Fibroblast of lung (primary cell): ENCODE results near the gene TJP3. TPM values are rescaled to one million over a fixed set of nuclear protein-coding genes. Genes with fewer than 3 reads are reported as not detected.

Experiments
- DNase-seq, 2 donors: peaks; one replicate each; pipeline versions ENCODE4 v3.0.0 to v3.0.0-alpha.2; 2010; ENCODE audit warnings: low read depth in 2 of 2
- H2AFZ ChIP-seq: 2 replicates; pipeline ENCODE4 v1.5.1; 2012; ENCODE audit warnings: low read length, control low read depth, inconsistent platforms
- H3K27ac ChIP-seq: 2 replicates; pipeline ENCODE4 v1.5.1; 2011; ENCODE audit warnings: low read length, control low read depth; ENCODE audit not compliant: insufficient read depth
- H3K27me3 ChIP-seq: 2 replicates; pipeline ENCODE4 v1.5.1; 2011; ENCODE audit warnings: mild to moderate bottlenecking, low read length; ENCODE audit not compliant: control insufficient read depth, insufficient read depth
- H3K36me3 ChIP-seq: 2 replicates; pipeline ENCODE4 v1.5.1; 2011; ENCODE audit warnings: low read length; ENCODE audit not compliant: control insufficient read depth, insufficient read depth
- H3K4me1 ChIP-seq: 2 replicates; pipeline ENCODE4 v1.5.1; 2011; ENCODE audit warnings: low read length; ENCODE audit not compliant: control insufficient read depth, insufficient read depth; ENCODE audit errors: extremely low read depth
- H3K4me2 ChIP-seq: 2 replicates; pipeline ENCODE4 v1.5.1; 2011; ENCODE audit warnings: low read length, control low read depth; ENCODE audit not compliant: insufficient read depth; ENCODE audit errors: extremely low read depth
- H3K4me3 ChIP-seq, 4 experiments: fragments of 200-600 bp in 1 of 4; sonication (generic) in 1 of 4; replicated peaks in 1 of 4; 2 replicates each; pipeline ENCODE4 v1.5.1; 2011 to 2016; ENCODE audit warnings: low read length in 4 of 4, low read depth in 3 of 4, mild to moderate bottlenecking in 3 of 4, control low read depth in 2 of 4, inconsistent platforms in 1 of 4, mixed read lengths in 1 of 4; ENCODE audit not compliant: insufficient read depth in 1 of 4; ENCODE audit errors: control extremely low read depth in 1 of 4
- H3K79me2 ChIP-seq: 2 replicates; pipeline ENCODE4 v1.5.1; 2012; ENCODE audit warnings: mild to moderate bottlenecking, low read length, inconsistent platforms; ENCODE audit not compliant: control insufficient read depth, insufficient read depth
- H3K9ac ChIP-seq: 2 replicates; pipeline ENCODE4 v1.5.1; 2011; ENCODE audit warnings: mild to moderate bottlenecking, low read length, control low read depth; ENCODE audit not compliant: insufficient read depth
- H3K9me3 ChIP-seq: 2 replicates; pipeline ENCODE4 v1.5.1; 2012; ENCODE audit warnings: low read depth, low read length; ENCODE audit not compliant: control insufficient read depth, insufficient read depth
- H4K20me1 ChIP-seq: 2 replicates; pipeline ENCODE4 v1.5.1; 2011; ENCODE audit warnings: low read length; ENCODE audit not compliant: control insufficient read depth, insufficient read depth; ENCODE audit errors: extremely low read depth
- EZH2 ChIP-seq: IDR thresholded peaks from 2 replicates; pipeline ENCODE4 v1.5.1; 2012; ENCODE audit warnings: low read length, control low read depth, mild to moderate bottlenecking; ENCODE audit errors: missing control alignments
- polyA plus RNA-seq, 2 donors: library from polyadenylated mRNA; depleted of rRNA in 1 of 2; stranded (reverse) in 1 of 2; unstranded in 1 of 2; fragments of >200 nt; gene quantifications; 2 replicates each; pipeline ENCODE4 v1.2.1, GENCODE V29; 2011 to 2012; ENCODE audit warnings: missing spikeins in 1 of 2
- total RNA-seq: library from RNA; depleted of rRNA; stranded (reverse); fragments of >200 nt; gene quantifications from 2 replicates; pipeline ENCODE4 v1.2.1, GENCODE V29; 2014
- TF ChIP-seq, protein P1 (sequence below), 2 donors: IDR thresholded peaks in 1 of 2; conservative IDR thresholded peaks in 1 of 2; 1 replicate in 1 of 2; 2 replicates in 1 of 2; pipeline ENCODE4 v1.5.1; 2011 to 2012; ENCODE audit warnings: low read length in 2 of 2, control low read depth in 1 of 2, inconsistent platforms in 1 of 2, low read depth in 1 of 2, mild to moderate bottlenecking in 1 of 2

Gene TJP3
- total and polyA plus RNA-seq, 2 donors (not counting 1 experiment from before 2014, with no cell fraction given): not detected

DNA sequence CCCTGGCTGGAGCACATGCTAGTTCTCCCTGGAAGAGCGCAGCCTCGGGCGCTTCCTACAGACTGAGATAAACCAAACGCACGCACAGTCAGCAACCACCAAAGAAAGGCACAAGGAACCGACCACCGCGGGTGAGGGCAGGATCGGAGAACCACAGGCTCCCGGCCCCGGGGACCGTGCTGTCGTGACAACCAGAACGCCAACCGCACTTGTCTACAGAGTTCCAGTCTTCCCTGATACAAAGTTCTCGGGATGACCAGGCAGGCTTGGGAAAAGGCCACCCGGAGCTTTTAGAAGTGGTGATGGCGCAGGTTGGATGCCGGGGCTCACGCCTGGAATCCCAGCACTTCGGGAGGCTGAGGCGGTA lies 48.5 kb upstream of the TJP3 start:
- Histone ChIP-seq H3K27me3 (no peaks in the 10 kb centered on the region), H4K20me1 (no peaks in the 10 kb centered on the region), H3K4me2 (no peak overlapping the region), H3K36me3 (peaks cover 27% of the 10 kb centered on the region), H3K4me1 (no peaks in the 10 kb centered on the region), H2AFZ (no peak overlapping the region), H3K79me2 (no peaks in the 10 kb centered on the region), H3K9me3 (no peaks in the 10 kb centered on the region), H3K9ac (no peak overlapping the region), H3K27ac (no peak overlapping the region), H3K4me3 (no peak overlapping the region)
- no peak for DNase-seq
- TF ChIP-seq EZH2: no peak
- TF ChIP-seq, protein P1, sequence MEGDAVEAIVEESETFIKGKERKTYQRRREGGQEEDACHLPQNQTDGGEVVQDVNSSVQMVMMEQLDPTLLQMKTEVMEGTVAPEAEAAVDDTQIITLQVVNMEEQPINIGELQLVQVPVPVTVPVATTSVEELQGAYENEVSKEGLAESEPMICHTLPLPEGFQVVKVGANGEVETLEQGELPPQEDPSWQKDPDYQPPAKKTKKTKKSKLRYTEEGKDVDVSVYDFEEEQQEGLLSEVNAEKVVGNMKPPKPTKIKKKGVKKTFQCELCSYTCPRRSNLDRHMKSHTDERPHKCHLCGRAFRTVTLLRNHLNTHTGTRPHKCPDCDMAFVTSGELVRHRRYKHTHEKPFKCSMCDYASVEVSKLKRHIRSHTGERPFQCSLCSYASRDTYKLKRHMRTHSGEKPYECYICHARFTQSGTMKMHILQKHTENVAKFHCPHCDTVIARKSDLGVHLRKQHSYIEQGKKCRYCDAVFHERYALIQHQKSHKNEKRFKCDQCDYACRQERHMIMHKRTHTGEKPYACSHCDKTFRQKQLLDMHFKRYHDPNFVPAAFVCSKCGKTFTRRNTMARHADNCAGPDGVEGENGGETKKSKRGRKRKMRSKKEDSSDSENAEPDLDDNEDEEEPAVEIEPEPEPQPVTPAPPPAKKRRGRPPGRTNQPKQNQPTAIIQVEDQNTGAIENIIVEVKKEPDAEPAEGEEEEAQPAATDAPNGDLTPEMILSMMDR (conservative IDR thresholded peaks at IDR 0.05 in 1 of 2, IDR thresholded peaks at IDR 0.05 in 1 of 2; ENCODE audit: low read depth in 1 of 2, low read length in 2 of 2): no peak

DNA sequence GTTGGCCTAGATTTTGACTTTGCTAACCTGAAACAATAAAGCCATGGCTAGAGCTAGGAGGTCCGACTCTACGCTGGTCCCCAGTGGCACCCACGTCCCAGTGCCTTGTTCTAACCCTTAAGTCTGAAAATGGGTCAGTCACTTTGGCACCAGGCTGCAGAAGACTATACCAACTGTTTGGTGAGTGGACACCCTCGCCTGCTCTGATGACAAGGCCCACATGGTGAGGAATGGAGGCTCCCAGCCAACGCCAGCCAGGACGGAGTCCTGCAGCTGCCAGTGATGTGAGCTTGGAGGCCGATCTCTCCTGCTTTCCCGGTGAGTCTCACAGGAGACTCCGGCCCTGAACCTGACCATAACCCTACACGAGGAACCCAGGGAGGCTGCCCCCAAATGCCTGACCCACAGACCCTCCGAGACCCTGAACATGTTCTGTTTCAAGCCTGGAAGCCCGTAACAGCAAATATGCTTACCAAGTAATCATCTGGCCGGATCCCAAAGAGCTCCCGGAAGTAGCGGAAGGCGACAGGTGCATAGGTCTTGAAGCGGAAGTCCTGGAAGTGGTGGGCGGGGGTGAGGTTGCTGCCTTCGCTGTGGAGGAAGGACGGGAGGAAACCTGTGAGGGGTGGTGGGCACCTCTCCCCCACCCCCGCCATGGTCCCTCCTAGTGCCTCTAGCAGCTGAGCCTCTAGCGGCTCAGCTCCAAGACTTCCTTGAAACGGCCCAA lies 47.5 kb upstream of the TJP3 start:
- Histone ChIP-seq H3K4me3 (no peak overlapping the region), H3K27ac (no peak overlapping the region), H3K9ac (no peak overlapping the region), H3K4me2 (no peak overlapping the region), H3K36me3 (peaks cover 29% of the 10 kb centered on the region), H3K27me3 (no peaks in the 10 kb centered on the region), H3K4me1 (no peaks in the 10 kb centered on the region), H3K79me2 (no peaks in the 10 kb centered on the region), H4K20me1 (no peaks in the 10 kb centered on the region), H3K9me3 (no peaks in the 10 kb centered on the region), H2AFZ (no peak overlapping the region)
- DNase-seq: no peak
- TF ChIP-seq, protein P1 (conservative IDR thresholded peaks at IDR 0.05 in 1 of 2, IDR thresholded peaks at IDR 0.05 in 1 of 2; ENCODE audit: low read depth in 1 of 2, low read length in 2 of 2): no peak
- no peak for TF ChIP-seq EZH2

DNA sequence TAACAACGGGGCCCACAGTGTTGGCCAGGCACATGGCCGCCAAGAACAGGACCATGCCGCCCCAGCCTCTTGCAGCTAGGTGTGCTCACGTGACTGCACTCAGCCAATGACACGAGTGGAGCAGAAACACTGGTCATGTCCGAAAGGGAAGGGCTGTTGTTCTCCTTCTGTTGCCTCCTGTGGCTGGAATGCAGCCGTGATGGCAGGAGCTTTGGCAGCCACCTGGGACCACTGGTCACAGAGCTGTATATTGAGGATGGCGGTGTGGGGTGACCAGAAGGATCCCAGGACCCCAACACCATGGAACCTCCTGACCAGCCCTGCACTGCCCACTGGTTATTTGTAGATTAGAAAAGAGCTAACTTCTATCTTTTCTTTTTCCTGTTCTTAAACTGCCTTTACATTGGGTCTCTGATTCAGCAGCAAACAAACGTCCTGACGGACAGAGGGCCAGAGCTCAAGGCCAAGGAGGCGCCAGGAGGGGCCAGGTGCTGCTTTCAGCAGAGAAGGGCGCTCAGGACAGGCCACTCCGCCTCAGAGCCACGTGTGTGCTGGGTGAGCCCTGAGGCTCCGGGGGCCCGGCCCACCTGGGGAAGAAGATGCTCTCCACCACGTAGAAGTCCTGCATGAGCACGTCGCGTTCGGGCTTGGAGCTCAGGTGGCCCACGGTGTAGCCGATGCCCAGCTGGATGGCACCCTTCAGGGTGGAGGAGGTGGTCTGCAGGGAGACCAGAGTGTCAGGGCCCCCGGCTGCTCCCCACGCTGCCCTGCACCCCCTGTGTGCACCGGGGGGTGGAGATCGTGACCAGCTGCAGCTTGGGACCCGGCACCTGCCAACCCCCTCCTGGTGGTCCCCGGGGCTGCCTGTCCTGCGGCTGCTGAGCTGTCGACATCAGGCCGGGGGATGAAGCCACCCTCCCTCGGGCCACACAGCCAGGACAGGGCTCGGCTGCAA lies 46.6 kb upstream of the TJP3 start:
- H2AFZ ChIP-seq: no peak overlapping the region
- H3K4me2 ChIP-seq: no peak overlapping the region
- H3K4me1 ChIP-seq: no peaks in the 10 kb centered on the region
- H3K27me3 ChIP-seq: no peaks in the 10 kb centered on the region
- no peak overlapping the region for H3K27ac ChIP-seq
- no peak for TF ChIP-seq EZH2
- TF ChIP-seq, protein P1 (conservative IDR thresholded peaks at IDR 0.05 in 1 of 2, IDR thresholded peaks at IDR 0.05 in 1 of 2; ENCODE audit: low read depth in 1 of 2, low read length in 2 of 2): no peak
- H3K9me3 ChIP-seq: no peaks in the 10 kb centered on the region
- H4K20me1 ChIP-seq: no peaks in the 10 kb centered on the region
- no peak for DNase-seq
- no peaks in the 10 kb centered on the region for H3K79me2 ChIP-seq
- H3K36me3 ChIP-seq: peaks cover 27% of the 10 kb centered on the region
- H3K9ac ChIP-seq: no peak overlapping the region
- no peak overlapping the region for H3K4me3 ChIP-seq
